ENCODE data around the gene LUC7L2. TPM values are rescaled to one million over a fixed set of nuclear protein-coding genes. Genes with fewer than 3 reads are reported as not detected.

The LUC7L2 gene
- total and polyA plus RNA-seq, 2 of the 8 experiments (the other 6 are each of a cell fraction or from before 2014, with no cell fraction given) = 22.9 to 67.8 TPM

- H3K14ac ChIP-seq (ENCODE audit: insufficient read length) = no peak overlapping the region
- CTCF ChIA-PET (ENCODE audit: partially characterized antibody) = interaction anchor here (0.6 kb wide), 2 partner anchors 67 to 171 kb away, joined by 3 read pairs; no protein-coding TSS in a partner anchor
- FAIRE-seq (no peak), DNase-seq (ENCODE audit: low read depth in 1 of 2, low spot score in 2 of 2) (no peak)
- WGBS, 2 experiments (ENCODE audit: extremely low coverage in 1 of 2, insufficient coverage in 1 of 2, insufficient read length in 1 of 2, insufficient replicate concordance in 2 of 2, low coverage in 1 of 2, low lambda C conversion rate in 2 of 2, missing lambda C conversion rate in 1 of 2) = 100% methylated on average over 1 of the region's 1 CpG; no CpG with 5 or more reads in 1 of the 2 experiments
- H3K4me1 ChIP-seq (replicated peaks in 1 of 4; ENCODE audit: control insufficient read depth in 3 of 4, insufficient read depth in 4 of 4, low read length in 3 of 4) = peaks cover 0 to 5% (median 2%) of the 10 kb centered on the region in 4 experiments; a peak in 4 of 7 replicates
- H4K8ac ChIP-seq (ENCODE audit: extremely low read depth, insufficient read depth, low read length) = no peak overlapping the region
- H3K56ac ChIP-seq (replicated peaks; ENCODE audit: insufficient read length, low read depth, low read length) = no peak overlapping the region
- H3K23ac ChIP-seq (ENCODE audit: insufficient read length) = no peak overlapping the region
- no peak overlapping the region for H3K18ac ChIP-seq (ENCODE audit: extremely low read depth, low read length)
- H2AK5ac ChIP-seq (ENCODE audit: low read depth, low read length) = no peak overlapping the region
- H3K27me3 ChIP-seq (replicated peaks in 1 of 4; ENCODE audit: control insufficient read depth in 3 of 4, extremely low read depth in 1 of 4, insufficient read depth in 3 of 4, low read length in 3 of 4) = no peaks in the 10 kb centered on the region
- H2BK12ac ChIP-seq (ENCODE audit: low read depth, low read length) = no peak overlapping the region
- no peak overlapping the region for H4K5ac ChIP-seq (ENCODE audit: insufficient read length, low read depth, low read length)
- no peak overlapping the region for H3K4me2 ChIP-seq (ENCODE audit: insufficient read depth in 1 of 2, low read depth in 2 of 2, low read length in 2 of 2)
- no peaks in the 10 kb centered on the region for H3K79me2 ChIP-seq (ENCODE audit: control insufficient read depth in 1 of 2, insufficient read depth in 2 of 2, low read length in 2 of 2)
- H3K79me1 ChIP-seq (ENCODE audit: low read depth, low read length) = no peaks in the 10 kb centered on the region
- no peak overlapping the region for H2BK20ac ChIP-seq (ENCODE audit: low read length)
- H2BK120ac ChIP-seq (replicated peaks; ENCODE audit: low read depth, low read length) = no peak overlapping the region
- no peaks in the 10 kb centered on the region for H3K9me3 ChIP-seq (ENCODE audit: insufficient read depth in 2 of 2, low read depth in 1 of 2, low read length in 1 of 2)
- no peak overlapping the region for H2BK5ac ChIP-seq (ENCODE audit: low read depth, low read length)
- no peak overlapping the region for H2BK15ac ChIP-seq (ENCODE audit: low read length)
- H2AFZ ChIP-seq (ENCODE audit: low read length) = no peak overlapping the region
- no peaks in the 10 kb centered on the region for H4K20me1 ChIP-seq (replicated peaks in 1 of 2; ENCODE audit: control insufficient read depth in 1 of 2, insufficient read depth in 2 of 2, low read length in 2 of 2)
- H4K91ac ChIP-seq (replicated peaks; ENCODE audit: insufficient read length, low read length) = no peak overlapping the region
- POLR2A ChIA-PET (ENCODE audit: partially characterized antibody) = interaction anchor here (0.6 to 1.7 kb wide), 4 partner anchors 10 to 301 kb away, joined by 3 to 7 read pairs (median 4); no protein-coding TSS in a partner anchor
- H3K27ac ChIP-seq (ENCODE audit: low read depth, low read length) = no peak overlapping the region
- H3K36me3 ChIP-seq (ENCODE audit: control insufficient read depth in 2 of 4, insufficient read depth in 4 of 4, low read length in 3 of 4) = no peaks in the 10 kb centered on the region; a peak in 1 of 8 replicates
- no peak overlapping the region for H3K4me3 ChIP-seq (ENCODE audit: extremely low read depth in 1 of 4, insufficient read depth in 2 of 4, low read depth in 3 of 4, low read length in 4 of 4)
- H3K4ac ChIP-seq (replicated peaks; ENCODE audit: insufficient read length, low read depth, low read length) = no peak overlapping the region
- H3K23me2 ChIP-seq (ENCODE audit: low read depth, low read length) = no peaks in the 10 kb centered on the region; the same call in 1 of the 2 replicates
- H3K9ac ChIP-seq (replicated peaks in 1 of 4; ENCODE audit: extremely low read depth in 1 of 4, low read depth in 3 of 4, low read length in 3 of 4) = no peak overlapping the region
- TF ChIP-seq SIX5 (IDR thresholded peaks at IDR 0.05; ENCODE audit: low read depth, low read length) (no peak), ASH2L (IDR thresholded peaks at IDR 0.05; ENCODE audit: low read length) (no peak), TBP (IDR thresholded peaks at IDR 0.05; ENCODE audit: low read depth, low read length) (no peak), HDAC6 (IDR thresholded peaks at IDR 0.05; ENCODE audit: low read depth, low read length) (no peak), TCF12 (IDR thresholded peaks at IDR 0.05; ENCODE audit: low read depth, low read length) (no peak), TAF7 (optimal IDR thresholded peaks at IDR 0.05; ENCODE audit: borderline replicate concordance, low read depth, low read length) (no peak), CBX5 (IDR thresholded peaks at IDR 0.05; ENCODE audit: low read depth, low read length) (no peak), PHF8 (conservative IDR thresholded peaks at IDR 0.05; ENCODE audit: low read depth, low read length) (no peak), CTBP2 (IDR thresholded peaks at IDR 0.05; ENCODE audit: borderline replicate concordance, insufficient read depth, insufficient read length, low read length) (no peak), EP300 (IDR thresholded peaks at IDR 0.05; ENCODE audit: borderline replicate concordance in 1 of 2, low read depth in 2 of 2, low read length in 2 of 2) (no peak), GABPA (IDR thresholded peaks at IDR 0.05; ENCODE audit: borderline replicate concordance, insufficient read depth, low read length) (no peak), NRF1 (IDR thresholded peaks at IDR 0.05; ENCODE audit: low read depth, low read length) (no peak), SIRT6 (IDR thresholded peaks at IDR 0.05; ENCODE audit: low read length) (no peak), TAF1 (IDR thresholded peaks at IDR 0.05; ENCODE audit: low read depth, low read length) (no peak), CHD2 (IDR thresholded peaks at IDR 0.05; ENCODE audit: low read length) (no peak)
These were observed 4.4 kb upstream of the LUC7L2 start for GRCh38 chr7:139355320-139355719.

Data from H1 (cell line).